NB4 (cell line): ENCODE results near the gene CCL8.

Experiments used
- POLR2A ChIP-seq: IDR thresholded peaks from 2 replicates; pipeline ENCODE4 v1.6.1; 2011; ENCODE audit warnings: mild to moderate bottlenecking; ENCODE audit not compliant: insufficient read length; ENCODE audit errors: extremely low read depth
- TF ChIP-seq, protein P1 (sequence below): IDR thresholded peaks from one replicate; pipeline ENCODE4 v1.5.1; 2012; ENCODE audit warnings: low read depth, low read length

DNA sequence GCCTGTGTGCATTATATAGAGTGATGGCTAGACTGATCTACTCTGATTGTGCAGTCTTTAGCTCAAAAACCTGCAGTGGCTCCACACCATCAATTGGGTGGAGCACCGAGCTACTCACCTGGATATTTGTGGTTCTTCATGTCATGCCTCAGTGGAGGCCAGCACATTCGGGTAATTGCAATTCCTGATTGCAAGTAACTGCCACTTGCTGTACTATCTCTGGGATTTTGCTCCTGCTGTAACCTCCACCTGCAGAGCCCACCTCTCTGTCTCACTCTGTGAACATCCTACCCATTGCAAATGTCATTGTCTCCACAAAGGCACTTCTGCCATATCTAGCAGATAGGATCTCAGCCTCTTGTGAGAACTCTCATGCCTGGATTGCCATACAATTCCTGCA lies 45.5 kb downstream of the CCL8 start:
- no peak for TF ChIP-seq POLR2A
- TF ChIP-seq, protein P1, sequence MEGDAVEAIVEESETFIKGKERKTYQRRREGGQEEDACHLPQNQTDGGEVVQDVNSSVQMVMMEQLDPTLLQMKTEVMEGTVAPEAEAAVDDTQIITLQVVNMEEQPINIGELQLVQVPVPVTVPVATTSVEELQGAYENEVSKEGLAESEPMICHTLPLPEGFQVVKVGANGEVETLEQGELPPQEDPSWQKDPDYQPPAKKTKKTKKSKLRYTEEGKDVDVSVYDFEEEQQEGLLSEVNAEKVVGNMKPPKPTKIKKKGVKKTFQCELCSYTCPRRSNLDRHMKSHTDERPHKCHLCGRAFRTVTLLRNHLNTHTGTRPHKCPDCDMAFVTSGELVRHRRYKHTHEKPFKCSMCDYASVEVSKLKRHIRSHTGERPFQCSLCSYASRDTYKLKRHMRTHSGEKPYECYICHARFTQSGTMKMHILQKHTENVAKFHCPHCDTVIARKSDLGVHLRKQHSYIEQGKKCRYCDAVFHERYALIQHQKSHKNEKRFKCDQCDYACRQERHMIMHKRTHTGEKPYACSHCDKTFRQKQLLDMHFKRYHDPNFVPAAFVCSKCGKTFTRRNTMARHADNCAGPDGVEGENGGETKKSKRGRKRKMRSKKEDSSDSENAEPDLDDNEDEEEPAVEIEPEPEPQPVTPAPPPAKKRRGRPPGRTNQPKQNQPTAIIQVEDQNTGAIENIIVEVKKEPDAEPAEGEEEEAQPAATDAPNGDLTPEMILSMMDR, result no peak
